Measurements from ENCODE around the gene GMPPA. TPM values are rescaled to one million over a fixed set of nuclear protein-coding genes. Genes with fewer than 3 reads are reported as not detected.

GMPPA gene
- total RNA-seq, 1 donor from 2014 or later = 29.9 TPM

- TF ChIP-seq, protein P1, sequence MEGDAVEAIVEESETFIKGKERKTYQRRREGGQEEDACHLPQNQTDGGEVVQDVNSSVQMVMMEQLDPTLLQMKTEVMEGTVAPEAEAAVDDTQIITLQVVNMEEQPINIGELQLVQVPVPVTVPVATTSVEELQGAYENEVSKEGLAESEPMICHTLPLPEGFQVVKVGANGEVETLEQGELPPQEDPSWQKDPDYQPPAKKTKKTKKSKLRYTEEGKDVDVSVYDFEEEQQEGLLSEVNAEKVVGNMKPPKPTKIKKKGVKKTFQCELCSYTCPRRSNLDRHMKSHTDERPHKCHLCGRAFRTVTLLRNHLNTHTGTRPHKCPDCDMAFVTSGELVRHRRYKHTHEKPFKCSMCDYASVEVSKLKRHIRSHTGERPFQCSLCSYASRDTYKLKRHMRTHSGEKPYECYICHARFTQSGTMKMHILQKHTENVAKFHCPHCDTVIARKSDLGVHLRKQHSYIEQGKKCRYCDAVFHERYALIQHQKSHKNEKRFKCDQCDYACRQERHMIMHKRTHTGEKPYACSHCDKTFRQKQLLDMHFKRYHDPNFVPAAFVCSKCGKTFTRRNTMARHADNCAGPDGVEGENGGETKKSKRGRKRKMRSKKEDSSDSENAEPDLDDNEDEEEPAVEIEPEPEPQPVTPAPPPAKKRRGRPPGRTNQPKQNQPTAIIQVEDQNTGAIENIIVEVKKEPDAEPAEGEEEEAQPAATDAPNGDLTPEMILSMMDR (IDR thresholded peaks at IDR 0.05) = no peak
- intact Hi-C loops (cut with DNase I) = no loop called here
- H3K4me1 ChIP-seq = no peaks in the 10 kb centered on the region
- no peaks in the 10 kb centered on the region for H3K9me3 ChIP-seq
- no peak overlapping the region for H3K4me3 ChIP-seq
- peaks cover 31% of the 10 kb centered on the region for H3K27me3 ChIP-seq (ENCODE audit: low read depth)
- H3K36me3 ChIP-seq = no peaks in the 10 kb centered on the region
- ATAC-seq = no peak
- H3K27ac ChIP-seq = no peak overlapping the region
- DNase-seq = no peak
These were observed 23.4 kb upstream of the GMPPA start for GRCh38 chr2:219475278-219475677.

- Histone ChIP-seq H3K4me3 (no peak overlapping the region), H3K27ac (no peak overlapping the region)
These were observed 22.7 kb upstream of the GMPPA start for GRCh38 chr2:219475697-219476651.

DNA sequence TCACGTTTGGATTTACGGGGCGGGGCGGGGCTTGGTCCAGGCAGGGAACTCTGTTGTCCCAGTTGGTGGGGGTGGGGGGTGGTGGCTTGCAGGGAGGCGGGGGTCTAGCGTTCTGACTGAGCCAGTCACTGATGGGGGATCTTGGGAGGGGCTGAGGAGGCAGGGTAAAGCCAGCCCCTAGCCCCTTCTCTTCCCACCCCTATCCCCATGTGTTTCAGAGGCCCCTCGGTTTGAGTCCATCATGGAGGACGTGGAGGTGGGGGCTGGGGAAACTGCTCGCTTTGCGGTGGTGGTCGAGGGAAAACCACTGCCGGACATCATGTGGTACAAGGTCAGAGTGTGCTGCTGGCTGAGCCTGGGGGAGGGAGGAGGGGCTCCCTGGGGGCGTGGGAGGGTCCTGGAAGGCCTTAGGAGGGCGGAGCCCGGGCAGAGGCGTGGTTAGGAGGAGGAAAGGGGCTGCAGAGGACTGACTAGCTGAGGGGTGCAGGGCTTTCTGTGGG, 22.0 kb upstream of the GMPPA start:
- DNase-seq (no peak), ATAC-seq (no peak)
- TF ChIP-seq, protein P1 (IDR thresholded peaks at IDR 0.05) = no peak
- H3K4me1 ChIP-seq = no peaks in the 10 kb centered on the region
- no peaks in the 10 kb centered on the region for H3K36me3 ChIP-seq
- H3K27me3 ChIP-seq (ENCODE audit: low read depth) = peaks cover 33% of the 10 kb centered on the region
- intact Hi-C loops (cut with DNase I) = no loop called here
- no peak overlapping the region for H3K4me3 ChIP-seq
- no peak overlapping the region for H3K27ac ChIP-seq
- H3K9me3 ChIP-seq = no peaks in the 10 kb centered on the region

More at GRCh38 chr2:219475697-219476651, 22.7 kb upstream of the GMPPA start:
- intact Hi-C loops (cut with DNase I) = no loop called here
- TF ChIP-seq, protein P1 (IDR thresholded peaks at IDR 0.05) = peak; percentile 86
- ATAC-seq (peak; percentile 71 to 74), DNase-seq (peak; percentile 75)
- H3K27me3 ChIP-seq (ENCODE audit: low read depth) = peaks cover 33% of the 10 kb centered on the region
- H3K4me1 ChIP-seq = no peaks in the 10 kb centered on the region
- no peaks in the 10 kb centered on the region for H3K36me3 ChIP-seq
- no peaks in the 10 kb centered on the region for H3K9me3 ChIP-seq

DNA sequence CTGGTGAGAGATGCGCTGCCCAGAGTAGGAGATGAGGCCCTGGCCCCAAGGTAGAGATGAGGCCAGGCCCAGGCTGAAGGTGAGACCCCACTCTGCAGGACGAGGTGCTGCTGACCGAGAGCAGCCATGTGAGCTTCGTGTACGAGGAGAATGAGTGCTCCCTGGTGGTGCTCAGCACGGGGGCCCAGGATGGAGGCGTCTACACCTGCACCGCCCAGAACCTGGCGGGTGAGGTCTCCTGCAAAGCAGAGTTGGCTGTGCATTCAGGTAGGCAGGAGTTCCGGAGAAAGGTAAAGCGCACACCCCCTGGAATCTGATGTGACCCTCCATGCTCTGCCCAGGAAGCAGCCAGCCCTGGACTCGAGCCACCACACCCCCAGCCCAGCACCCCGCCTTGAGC, 21.5 kb upstream of the GMPPA start:
- Histone ChIP-seq H3K27ac (no peak overlapping the region), H3K4me1 (no peaks in the 10 kb centered on the region), H3K9me3 (no peaks in the 10 kb centered on the region), H3K27me3 (ENCODE audit: low read depth) (peaks cover 34% of the 10 kb centered on the region), H3K36me3 (no peaks in the 10 kb centered on the region), H3K4me3 (no peak overlapping the region)
- intact Hi-C loops (cut with DNase I) = no loop called here
- no peak for DNase-seq
- ATAC-seq = no peak
- TF ChIP-seq, protein P1 (IDR thresholded peaks at IDR 0.05) = no peak

- H3K36me3 ChIP-seq = no peaks in the 10 kb centered on the region
- no peak overlapping the region for H3K27ac ChIP-seq
- DNase-seq (no peak), ATAC-seq (no peak)
- no peaks in the 10 kb centered on the region for H3K9me3 ChIP-seq
- intact Hi-C loops (cut with DNase I) = no loop called here
- H3K27me3 ChIP-seq (ENCODE audit: low read depth) = peaks cover 37% of the 10 kb centered on the region
- TF ChIP-seq, protein P1 (IDR thresholded peaks at IDR 0.05) = no peak
- H3K4me3 ChIP-seq = no peak overlapping the region
- H3K4me1 ChIP-seq = no peaks in the 10 kb centered on the region
These were observed 20.9 kb upstream of the GMPPA start for GRCh38 chr2:219477815-219478214.
